Mononuclear cell (primary cell): ENCODE data around the gene SH3BP4. TPM values are rescaled to one million over a fixed set of nuclear protein-coding genes. Genes with fewer than 3 reads are reported as not detected.

Experiments used
- H3K27me3 ChIP-seq: 2 replicates; pipeline ENCODE4 v1.6.0; 2011; ENCODE audit warnings: low read length, control low read depth; ENCODE audit not compliant: insufficient read depth
- H3K4me1 ChIP-seq: 2 replicates; pipeline ENCODE4 v1.5.1; 2011; ENCODE audit warnings: mild to moderate bottlenecking, low read length, control low read depth; ENCODE audit not compliant: insufficient read depth
- H3K4me3 ChIP-seq: 2 replicates; pipeline ENCODE4 v1.5.1; 2011; ENCODE audit warnings: mild to moderate bottlenecking, low read length, moderate library complexity
- H3K9me3 ChIP-seq: 2 replicates; pipeline ENCODE4 v1.5.1; 2011; ENCODE audit warnings: low read depth, mild to moderate bottlenecking, control low read depth, low read length
- total RNA-seq: library from RNA; depleted of rRNA; stranded (reverse); fragments of >200 nt; gene quantifications from one replicate; pipeline ENCODE4 v1.2.3, GENCODE V29; 2012

SH3BP4 gene
- total RNA-seq, 1 donor, result 1.4 TPM

- Histone ChIP-seq H3K27me3 (no peaks in the 10 kb centered on the region), H3K9me3 (no peaks in the 10 kb centered on the region), H3K4me3 (no peak overlapping the region), H3K4me1 (peaks cover 7% of the 10 kb centered on the region)
Measured at GRCh38 chr2:234968631-234969305, 17.0 kb downstream of the SH3BP4 start.

GRCh38 chr2:234969306-234970098, 17.7 kb downstream of the SH3BP4 start:
- H3K27me3 ChIP-seq, result no peaks in the 10 kb centered on the region
- peaks cover 7% of the 10 kb centered on the region for H3K4me1 ChIP-seq
- H3K4me3 ChIP-seq, result no peak overlapping the region
- no peaks in the 10 kb centered on the region for H3K9me3 ChIP-seq

GRCh38 chr2:234970099-234970440, 18.3 kb downstream of the SH3BP4 start:
- Histone ChIP-seq H3K4me1 (peaks cover 7% of the 10 kb centered on the region), H3K4me3 (no peak overlapping the region), H3K9me3 (no peaks in the 10 kb centered on the region), H3K27me3 (no peaks in the 10 kb centered on the region)

- Histone ChIP-seq H3K4me1 (peaks cover 7% of the 10 kb centered on the region), H3K4me3 (no peak overlapping the region), H3K27me3 (no peaks in the 10 kb centered on the region), H3K9me3 (no peaks in the 10 kb centered on the region)
Measured at GRCh38 chr2:234970477-234970882, 18.7 kb downstream of the SH3BP4 start.

- H3K9me3 ChIP-seq, result no peaks in the 10 kb centered on the region
- no peaks in the 10 kb centered on the region for H3K27me3 ChIP-seq
- no peak overlapping the region for H3K4me3 ChIP-seq
- H3K4me1 ChIP-seq, result peaks cover 7% of the 10 kb centered on the region
Measured at GRCh38 chr2:234971496-234971895, 19.7 kb downstream of the SH3BP4 start.

GRCh38 chr2:234973008-234973407, 21.2 kb downstream of the SH3BP4 start:
- no peaks in the 10 kb centered on the region for H3K9me3 ChIP-seq
- peaks cover 7% of the 10 kb centered on the region for H3K4me1 ChIP-seq
- H3K4me3 ChIP-seq, result no peak overlapping the region
- no peaks in the 10 kb centered on the region for H3K27me3 ChIP-seq

GRCh38 chr2:234974501-234975385, 22.9 kb downstream of the SH3BP4 start:
- H3K27me3 ChIP-seq, result no peaks in the 10 kb centered on the region
- no peaks in the 10 kb centered on the region for H3K9me3 ChIP-seq
- no peak overlapping the region for H3K4me3 ChIP-seq
- H3K4me1 ChIP-seq, result no peaks in the 10 kb centered on the region

- Histone ChIP-seq H3K9me3 (no peaks in the 10 kb centered on the region), H3K4me1 (no peaks in the 10 kb centered on the region), H3K4me3 (no peak overlapping the region), H3K27me3 (no peaks in the 10 kb centered on the region)
Measured at GRCh38 chr2:234975611-234976010, 23.8 kb downstream of the SH3BP4 start.

- Histone ChIP-seq H3K9me3 (no peaks in the 10 kb centered on the region), H3K4me1 (no peaks in the 10 kb centered on the region), H3K27me3 (no peaks in the 10 kb centered on the region), H3K4me3 (no peak overlapping the region)
Measured at GRCh38 chr2:234976479-234977227, 24.8 kb downstream of the SH3BP4 start.

GRCh38 chr2:234977228-234977679, 25.4 kb downstream of the SH3BP4 start:
- no peak overlapping the region for H3K4me3 ChIP-seq
- no peaks in the 10 kb centered on the region for H3K27me3 ChIP-seq
- no peaks in the 10 kb centered on the region for H3K4me1 ChIP-seq
- no peaks in the 10 kb centered on the region for H3K9me3 ChIP-seq

- no peaks in the 10 kb centered on the region for H3K27me3 ChIP-seq
- no peaks in the 10 kb centered on the region for H3K4me1 ChIP-seq
- H3K4me3 ChIP-seq, result no peak overlapping the region
- no peaks in the 10 kb centered on the region for H3K9me3 ChIP-seq
Measured at GRCh38 chr2:234978466-234979203, 26.8 kb downstream of the SH3BP4 start.

- no peaks in the 10 kb centered on the region for H3K4me1 ChIP-seq
- no peaks in the 10 kb centered on the region for H3K9me3 ChIP-seq
- no peak overlapping the region for H3K4me3 ChIP-seq
- no peaks in the 10 kb centered on the region for H3K27me3 ChIP-seq
Measured at GRCh38 chr2:234979204-234980167, 27.7 kb downstream of the SH3BP4 start.
